KG1 (cell line): ENCODE measurements around the gene GJD4.

ENCODE experiments used
- DNase-seq: peaks from one replicate; lab custom pipeline; 2025; lab: John Stamatoyannopoulos, UW

GJD4 gene

GRCh38 chr10:35657621-35658020 is 52.5 kb downstream of the GJD4 start:
- no peak for DNase-seq
